Panc1 (cell line): ENCODE data around the gene CCDC171. TPM values are rescaled to one million over a fixed set of nuclear protein-coding genes. Genes with fewer than 3 reads are reported as not detected.

Source experiments
- ATAC-seq: fragments of 200-7000 bp; cut with Tn5 transposase; 2 replicates; pipeline ENCODE4 v1.9.1; 2020; ENCODE audit warnings: mild to moderate bottlenecking, moderate library complexity
- BruUV-seq: library from RNA; stranded (reverse); fragments of 400-500 nt; replicated peaks from 2 replicates; lab custom pipeline; 2021; lab: Mats Ljungman, UMichigan
- CTCF ChIA-PET: fragments of 300-600 bp; sonication (Branson Sonifier 250); formaldehyde crosslinking; loops from one replicate; lab custom pipeline; 2022; ENCODE audit warnings: antibody characterized with exemption; lab: Charles Lee
- POLR2A ChIA-PET: fragments of 300-600 bp; sonication (Branson Sonifier 250); formaldehyde crosslinking; loops from one replicate; lab custom pipeline; 2022; ENCODE audit warnings: antibody characterized with exemption; lab: Charles Lee
- DNase-seq: peaks from one replicate; pipeline ENCODE4 v3.0.0-alpha.2; 2010; ENCODE audit warnings: low read depth, low spot score
- H3K27ac ChIP-seq: 2 replicates; pipeline ENCODE4 v1.5.1; 2011; ENCODE audit warnings: mild to moderate bottlenecking, low read length, inconsistent platforms
- H3K27me3 ChIP-seq: fragments of 200-500 bp; sonication (Bioruptor generic); 2 replicates; pipeline ENCODE4 v1.6.0; 2014; ENCODE audit warnings: low read length, inconsistent platforms; ENCODE audit not compliant: control insufficient read depth, insufficient read depth
- H3K36me3 ChIP-seq: fragments of 200-500 bp; sonication (Bioruptor generic); 2 replicates; pipeline ENCODE4 v1.5.1; 2014; ENCODE audit warnings: inconsistent platforms, mild to moderate bottlenecking, low read length, moderate library complexity; ENCODE audit not compliant: control insufficient read depth, insufficient read depth
- H3K4me1 ChIP-seq: 2 replicates; pipeline ENCODE4 v1.5.1; 2011; ENCODE audit warnings: inconsistent platforms, mild to moderate bottlenecking, low read length, moderate library complexity; ENCODE audit not compliant: control insufficient read depth, insufficient read depth
- H3K4me3 ChIP-seq, 2 experiments: 2 replicates each; pipeline ENCODE4 v1.5.1; 2011 to 2012; ENCODE audit warnings: low read depth in 2 of 2, low read length in 2 of 2, mild to moderate bottlenecking in 2 of 2, inconsistent platforms in 1 of 2, moderate library complexity in 1 of 2
- H3K9me3 ChIP-seq: fragments of 200-500 bp; sonication (Bioruptor generic); 2 replicates; pipeline ENCODE4 v1.5.1; 2014; ENCODE audit warnings: low read depth, mild to moderate bottlenecking, inconsistent platforms, low read length, moderate library complexity; ENCODE audit not compliant: control insufficient read depth, insufficient read depth
- POLR2AphosphoS5 ChIP-seq: IDR thresholded peaks from 2 replicates; pipeline ENCODE4 v1.6.1; 2012; ENCODE audit warnings: mild to moderate bottlenecking, low read depth, low read length, moderate library complexity
- SIN3A ChIP-seq: IDR thresholded peaks from 2 replicates; pipeline ENCODE4 v1.6.1; 2012; ENCODE audit warnings: low read depth, mild to moderate bottlenecking, low read length, moderate library complexity, borderline replicate concordance; ENCODE audit not compliant: insufficient read depth
- TCF7L2 ChIP-seq: IDR thresholded peaks from 2 replicates; pipeline ENCODE4 v1.6.1; 2011; ENCODE audit warnings: mild to moderate bottlenecking, low read depth, low read length, inconsistent platforms
- in situ Hi-C: cut with HindIII; loops from 2 replicates; pipeline ENCODE4 v1.10.0; 2016; ENCODE audit warnings: low sequenced_read_pairs, low pct_unique_long_range_greater_than_20kb
- intact Hi-C: fragments of 100-400 bp; cut with micrococcal nuclease; formaldehyde crosslinking; loops from one replicate; pipeline ENCODE4 v1.10.0; 2022; ENCODE audit not compliant: unreplicated experiment
- total RNA-seq: library from RNA; stranded (reverse); gene quantifications from one replicate; pipeline ENCODE4 v1.2.1, GENCODE V29; 2021; ENCODE audit not compliant: unreplicated experiment
- TF ChIP-seq, protein P1 (sequence below), 2 experiments: IDR thresholded peaks; 2 replicates each; pipeline ENCODE4 v1.6.1; 2011 to 2012; ENCODE audit warnings: low read depth in 2 of 2, control low read depth in 1 of 2, low read length in 1 of 2, mild to moderate bottlenecking in 1 of 2, moderate library complexity in 1 of 2; ENCODE audit not compliant: insufficient read depth in 1 of 2
- TF ChIP-seq, protein P2 (sequence below): fragments of 450-650 bp; IDR thresholded peaks from 2 replicates; pipeline ENCODE4 v1.5.1; 2017; ENCODE audit warnings: mild to moderate bottlenecking

CCDC171 gene
- total RNA-seq, 1 experiment from 2014 or later, result 1.5 TPM

DNA sequence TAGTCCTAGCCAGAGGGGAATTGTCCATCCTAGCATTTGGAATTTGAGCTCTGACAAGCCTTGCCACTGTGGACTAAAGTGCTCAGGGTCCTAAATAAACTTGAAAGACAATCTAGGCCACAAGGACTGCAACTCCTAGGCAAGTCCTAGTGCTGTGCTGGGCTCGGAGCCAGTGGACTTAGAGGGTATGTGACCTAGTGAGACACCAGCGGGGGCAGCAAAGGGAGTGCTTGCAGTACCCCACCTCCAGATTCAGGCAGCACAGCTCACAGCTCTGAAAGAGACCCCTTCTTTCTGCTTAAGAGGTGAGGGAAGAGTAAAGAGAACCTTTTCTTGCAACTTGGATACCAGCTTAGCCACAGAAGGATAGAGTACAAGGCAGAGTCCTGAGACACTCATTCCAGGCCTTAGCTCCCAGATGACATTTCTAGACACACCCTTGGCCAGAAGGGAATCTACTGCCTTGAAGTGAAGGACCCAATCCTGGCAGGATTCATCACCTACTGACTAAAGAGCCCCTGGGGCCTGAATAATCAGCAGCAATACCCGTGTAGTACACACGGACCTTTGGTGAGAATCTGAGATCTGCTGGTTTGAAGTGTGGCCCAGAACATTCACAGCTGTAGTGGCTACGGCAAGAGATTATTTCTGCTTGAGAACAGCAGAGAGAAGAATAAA is 164.6 kb downstream of the CCDC171 start:
- H3K4me1 ChIP-seq, result no peaks in the 10 kb centered on the region
- H3K27ac ChIP-seq, result no peak overlapping the region
- in situ Hi-C loops, result no loop called here
- POLR2A ChIA-PET, result no interaction called here
- intact Hi-C loops, result no loop called here
- ATAC-seq, result no peak
- H3K27me3 ChIP-seq, result no peaks in the 10 kb centered on the region
- H3K36me3 ChIP-seq, result no peaks in the 10 kb centered on the region
- CTCF ChIA-PET, result no interaction called here
- TF ChIP-seq, protein P1, sequence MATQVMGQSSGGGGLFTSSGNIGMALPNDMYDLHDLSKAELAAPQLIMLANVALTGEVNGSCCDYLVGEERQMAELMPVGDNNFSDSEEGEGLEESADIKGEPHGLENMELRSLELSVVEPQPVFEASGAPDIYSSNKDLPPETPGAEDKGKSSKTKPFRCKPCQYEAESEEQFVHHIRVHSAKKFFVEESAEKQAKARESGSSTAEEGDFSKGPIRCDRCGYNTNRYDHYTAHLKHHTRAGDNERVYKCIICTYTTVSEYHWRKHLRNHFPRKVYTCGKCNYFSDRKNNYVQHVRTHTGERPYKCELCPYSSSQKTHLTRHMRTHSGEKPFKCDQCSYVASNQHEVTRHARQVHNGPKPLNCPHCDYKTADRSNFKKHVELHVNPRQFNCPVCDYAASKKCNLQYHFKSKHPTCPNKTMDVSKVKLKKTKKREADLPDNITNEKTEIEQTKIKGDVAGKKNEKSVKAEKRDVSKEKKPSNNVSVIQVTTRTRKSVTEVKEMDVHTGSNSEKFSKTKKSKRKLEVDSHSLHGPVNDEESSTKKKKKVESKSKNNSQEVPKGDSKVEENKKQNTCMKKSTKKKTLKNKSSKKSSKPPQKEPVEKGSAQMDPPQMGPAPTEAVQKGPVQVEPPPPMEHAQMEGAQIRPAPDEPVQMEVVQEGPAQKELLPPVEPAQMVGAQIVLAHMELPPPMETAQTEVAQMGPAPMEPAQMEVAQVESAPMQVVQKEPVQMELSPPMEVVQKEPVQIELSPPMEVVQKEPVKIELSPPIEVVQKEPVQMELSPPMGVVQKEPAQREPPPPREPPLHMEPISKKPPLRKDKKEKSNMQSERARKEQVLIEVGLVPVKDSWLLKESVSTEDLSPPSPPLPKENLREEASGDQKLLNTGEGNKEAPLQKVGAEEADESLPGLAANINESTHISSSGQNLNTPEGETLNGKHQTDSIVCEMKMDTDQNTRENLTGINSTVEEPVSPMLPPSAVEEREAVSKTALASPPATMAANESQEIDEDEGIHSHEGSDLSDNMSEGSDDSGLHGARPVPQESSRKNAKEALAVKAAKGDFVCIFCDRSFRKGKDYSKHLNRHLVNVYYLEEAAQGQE (IDR thresholded peaks at IDR 0.05; ENCODE audit: insufficient read depth in 1 of 2, low read depth in 2 of 2, low read length in 1 of 2), result no peak
- TF ChIP-seq, protein P2, sequence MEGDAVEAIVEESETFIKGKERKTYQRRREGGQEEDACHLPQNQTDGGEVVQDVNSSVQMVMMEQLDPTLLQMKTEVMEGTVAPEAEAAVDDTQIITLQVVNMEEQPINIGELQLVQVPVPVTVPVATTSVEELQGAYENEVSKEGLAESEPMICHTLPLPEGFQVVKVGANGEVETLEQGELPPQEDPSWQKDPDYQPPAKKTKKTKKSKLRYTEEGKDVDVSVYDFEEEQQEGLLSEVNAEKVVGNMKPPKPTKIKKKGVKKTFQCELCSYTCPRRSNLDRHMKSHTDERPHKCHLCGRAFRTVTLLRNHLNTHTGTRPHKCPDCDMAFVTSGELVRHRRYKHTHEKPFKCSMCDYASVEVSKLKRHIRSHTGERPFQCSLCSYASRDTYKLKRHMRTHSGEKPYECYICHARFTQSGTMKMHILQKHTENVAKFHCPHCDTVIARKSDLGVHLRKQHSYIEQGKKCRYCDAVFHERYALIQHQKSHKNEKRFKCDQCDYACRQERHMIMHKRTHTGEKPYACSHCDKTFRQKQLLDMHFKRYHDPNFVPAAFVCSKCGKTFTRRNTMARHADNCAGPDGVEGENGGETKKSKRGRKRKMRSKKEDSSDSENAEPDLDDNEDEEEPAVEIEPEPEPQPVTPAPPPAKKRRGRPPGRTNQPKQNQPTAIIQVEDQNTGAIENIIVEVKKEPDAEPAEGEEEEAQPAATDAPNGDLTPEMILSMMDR, result no peak
- TF ChIP-seq TCF7L2 (no peak), SIN3A (no peak), POLR2AphosphoS5 (no peak)
- no peak for DNase-seq
- no peak overlapping the region for H3K4me3 ChIP-seq
- BruUV-seq, result no TSS peak
- no peaks in the 10 kb centered on the region for H3K9me3 ChIP-seq

DNA sequence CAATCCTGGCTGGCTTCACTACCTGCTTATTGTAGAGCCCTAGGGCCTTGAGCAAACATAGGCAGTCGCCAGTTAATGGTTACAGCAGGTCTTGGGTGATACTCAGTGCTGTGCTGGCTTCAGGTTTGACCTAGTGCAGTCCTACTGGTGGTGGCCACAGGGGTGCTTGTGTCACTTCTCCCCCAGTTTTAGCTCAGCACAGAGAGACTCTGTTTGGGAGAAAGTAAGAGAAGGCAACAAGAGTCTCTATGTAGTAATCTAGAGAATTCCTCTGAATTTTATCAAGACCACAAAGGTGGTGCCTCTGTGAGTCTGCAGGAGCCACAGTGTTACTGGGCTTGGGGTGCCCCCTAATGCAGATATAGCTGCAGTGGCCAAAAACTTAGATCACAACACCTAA is 165.6 kb downstream of the CCDC171 start:
- ChIA-PET POLR2A (no interaction called here), CTCF (no interaction called here)
- BruUV-seq, result no TSS peak
- no peak overlapping the region for H3K27ac ChIP-seq
- H3K4me3 ChIP-seq, result no peak overlapping the region
- no peaks in the 10 kb centered on the region for H3K36me3 ChIP-seq
- in situ Hi-C loops (no loop called here), intact Hi-C loops (no loop called here)
- DNase-seq (no peak), ATAC-seq (no peak)
- TF ChIP-seq, protein P1 (IDR thresholded peaks at IDR 0.05; ENCODE audit: insufficient read depth in 1 of 2, low read depth in 2 of 2, low read length in 1 of 2), result no peak
- no peaks in the 10 kb centered on the region for H3K9me3 ChIP-seq
- H3K4me1 ChIP-seq, result no peaks in the 10 kb centered on the region
- H3K27me3 ChIP-seq, result no peaks in the 10 kb centered on the region
